T-helper 17 cell (primary cell): ENCODE results near the gene MAP1B. TPM values are rescaled to one million over a fixed set of nuclear protein-coding genes. Genes with fewer than 3 reads are reported as not detected.

Source experiments
- ATAC-seq: fragments of 150-1000 bp; cut with Tn5 transposase; 2 replicates; pipeline ENCODE4 v1.10.0; 2021; ENCODE audit warnings: mild to moderate bottlenecking, moderate library complexity
- DNase-seq, 3 donors: peaks; one replicate each; pipeline versions ENCODE4 v3.0.0 to v3.0.0-alpha.2; 2020 to 2021
- H3K9me3 ChIP-seq: one replicate; pipeline ENCODE4 v1.7.0; 2013; ENCODE audit warnings: low read length, mild to moderate bottlenecking; ENCODE audit not compliant: control insufficient read depth, poor library complexity, severe bottlenecking
- H3K27ac Mint-ChIP-seq: one replicate; pipeline ENCODE4 v1.8.0; 2022; ENCODE audit warnings: mild to moderate bottlenecking, moderate library complexity, mixed read lengths
- H3K27me3 Mint-ChIP-seq: one replicate; pipeline ENCODE4 v1.8.0; 2022; ENCODE audit warnings: mixed read lengths
- H3K36me3 Mint-ChIP-seq: one replicate; pipeline ENCODE4 v1.8.0; 2022; ENCODE audit warnings: low read depth, mixed read lengths
- H3K4me1 Mint-ChIP-seq: one replicate; pipeline ENCODE4 v1.8.0; 2022; ENCODE audit warnings: mild to moderate bottlenecking, mixed read lengths
- H3K4me3 Mint-ChIP-seq: one replicate; pipeline ENCODE4 v1.8.0; 2022; ENCODE audit warnings: mild to moderate bottlenecking, moderate library complexity, mixed read lengths
- total RNA-seq, 4 donors: library from RNA in 2 of 4; stranded (reverse) in 2 of 4; gene quantifications; one replicate each; pipeline ENCODE4 v1.2.3 and lab custom pipeline; 2022 to 2026

MAP1B gene
- 1 to 10 TPM in 1 of 2 donors, under 1 TPM in 1; 0.05 to 1.4 TPM for total RNA-seq
- 0.68 to 0.70 reads per million in 2 donors for total RNA-seq (lab: John Stamatoyannopoulos, UW)

GRCh38 chr5:72107131-72107900 is at the start of gene MAP1B:
TSS of gene MAP1B (plus strand) at chr5:72107475. CDS start at chr5:72107532, 57 bp downstream.
- H3K9me3 ChIP-seq, result no peaks in the 10 kb centered on the region
- ATAC-seq, result no peak
- H3K27me3 Mint-ChIP-seq, result peaks cover 56% of the 10 kb centered on the region
- DNase-seq, result no peak
- peaks cover 2% of the 10 kb centered on the region for H3K4me1 Mint-ChIP-seq
- H3K27ac Mint-ChIP-seq, result no peak within 1 kb of the TSS
- H3K36me3 Mint-ChIP-seq, result peaks cover 2% of the 10 kb centered on the region
- H3K4me3 Mint-ChIP-seq, result peak within 1 kb of the TSS; percentile 50

DNA sequence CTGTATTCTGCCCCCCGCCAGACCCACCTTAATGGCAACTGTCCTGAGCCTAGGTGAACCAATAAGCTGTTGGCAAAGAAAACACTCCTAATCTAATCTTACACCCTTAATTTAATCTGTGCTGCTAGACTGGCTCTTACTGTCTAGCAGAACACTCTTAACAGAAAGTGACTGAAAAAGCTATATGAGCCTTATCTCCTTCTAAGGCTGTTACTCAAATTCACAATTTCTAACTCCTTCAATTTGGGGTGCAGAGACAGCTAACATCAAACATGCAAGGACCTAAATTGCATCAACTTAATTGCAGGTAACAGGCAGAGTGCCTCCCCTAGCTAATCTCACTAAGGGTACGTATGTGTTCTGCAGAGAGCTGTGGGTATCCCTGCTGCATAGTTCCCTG is 49.5 kb upstream of the MAP1B start:
- no peaks in the 10 kb centered on the region for H3K9me3 ChIP-seq
- Mint-ChIP-seq H3K4me1 (no peaks in the 10 kb centered on the region), H3K4me3 (no peak overlapping the region), H3K36me3 (no peaks in the 10 kb centered on the region), H3K27me3 (peaks cover 15% of the 10 kb centered on the region), H3K27ac (no peak overlapping the region)
- no peak for ATAC-seq
- no peak for DNase-seq

GRCh38 chr5:72063219-72063819 is 44.0 kb upstream of the MAP1B start:
- Mint-ChIP-seq H3K27me3 (peaks cover 23% of the 10 kb centered on the region), H3K27ac (no peak overlapping the region), H3K36me3 (no peaks in the 10 kb centered on the region), H3K4me3 (no peak overlapping the region), H3K4me1 (no peaks in the 10 kb centered on the region)
- no peak for DNase-seq
- ATAC-seq, result no peak
- H3K9me3 ChIP-seq, result no peaks in the 10 kb centered on the region

DNA sequence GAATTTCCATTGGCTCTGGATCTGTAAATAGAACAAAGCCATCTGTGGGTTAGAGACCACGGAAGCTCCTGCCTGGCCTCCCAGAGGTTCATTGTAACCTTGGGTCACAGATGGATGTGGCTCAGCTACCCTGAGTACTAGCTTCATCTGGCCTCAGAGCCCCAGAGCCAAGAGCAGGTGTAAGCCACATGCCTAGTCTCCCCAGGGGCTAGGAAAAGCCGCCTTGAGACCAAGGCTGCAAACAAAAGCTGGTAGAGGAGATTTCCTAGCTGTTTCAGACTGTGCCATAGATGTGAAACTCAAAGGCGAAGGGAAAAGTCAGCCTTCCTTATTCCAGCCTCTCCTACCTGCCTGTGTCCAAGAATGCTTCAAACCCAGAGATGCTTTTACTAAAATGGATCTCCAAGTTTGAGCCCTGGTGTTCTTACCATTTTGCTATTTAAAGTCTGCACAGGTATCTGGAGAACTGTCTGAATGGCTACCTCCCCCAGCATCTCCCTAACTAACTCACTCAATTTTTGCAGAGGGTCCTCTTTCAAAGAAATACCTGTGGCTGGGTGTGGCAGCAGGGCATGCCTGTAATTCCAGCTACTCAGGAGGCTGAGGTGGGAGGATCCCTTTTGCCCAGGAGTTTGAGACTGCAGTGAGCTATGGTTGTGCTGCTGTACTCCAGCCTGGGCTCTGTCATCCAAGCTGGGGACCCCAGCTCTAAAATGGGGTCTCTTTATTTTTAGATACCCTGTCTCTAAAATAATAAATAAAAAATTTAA is 42.3 kb upstream of the MAP1B start:
- Mint-ChIP-seq H3K27me3 (peaks cover 30% of the 10 kb centered on the region), H3K4me1 (no peaks in the 10 kb centered on the region), H3K36me3 (no peaks in the 10 kb centered on the region), H3K4me3 (no peak overlapping the region), H3K27ac (no peak overlapping the region)
- ATAC-seq (no peak), DNase-seq (no peak)
- H3K9me3 ChIP-seq, result no peaks in the 10 kb centered on the region

GRCh38 chr5:72065751-72066255 is 41.5 kb upstream of the MAP1B start:
- Mint-ChIP-seq H3K36me3 (no peaks in the 10 kb centered on the region), H3K4me3 (no peak overlapping the region), H3K4me1 (no peaks in the 10 kb centered on the region), H3K27me3 (peaks cover 37% of the 10 kb centered on the region), H3K27ac (no peak overlapping the region)
- no peak for DNase-seq
- no peaks in the 10 kb centered on the region for H3K9me3 ChIP-seq
- ATAC-seq, result no peak

- H3K4me1 Mint-ChIP-seq, result no peaks in the 10 kb centered on the region
- DNase-seq (no peak), ATAC-seq (no peak)
- H3K36me3 Mint-ChIP-seq, result no peaks in the 10 kb centered on the region
- no peak overlapping the region for H3K27ac Mint-ChIP-seq
- no peak overlapping the region for H3K4me3 Mint-ChIP-seq
- H3K27me3 Mint-ChIP-seq, result peaks cover 37% of the 10 kb centered on the region
- H3K9me3 ChIP-seq, result no peaks in the 10 kb centered on the region
Observed at GRCh38 chr5:72066705-72067107, 40.6 kb upstream of the MAP1B start.

DNA sequence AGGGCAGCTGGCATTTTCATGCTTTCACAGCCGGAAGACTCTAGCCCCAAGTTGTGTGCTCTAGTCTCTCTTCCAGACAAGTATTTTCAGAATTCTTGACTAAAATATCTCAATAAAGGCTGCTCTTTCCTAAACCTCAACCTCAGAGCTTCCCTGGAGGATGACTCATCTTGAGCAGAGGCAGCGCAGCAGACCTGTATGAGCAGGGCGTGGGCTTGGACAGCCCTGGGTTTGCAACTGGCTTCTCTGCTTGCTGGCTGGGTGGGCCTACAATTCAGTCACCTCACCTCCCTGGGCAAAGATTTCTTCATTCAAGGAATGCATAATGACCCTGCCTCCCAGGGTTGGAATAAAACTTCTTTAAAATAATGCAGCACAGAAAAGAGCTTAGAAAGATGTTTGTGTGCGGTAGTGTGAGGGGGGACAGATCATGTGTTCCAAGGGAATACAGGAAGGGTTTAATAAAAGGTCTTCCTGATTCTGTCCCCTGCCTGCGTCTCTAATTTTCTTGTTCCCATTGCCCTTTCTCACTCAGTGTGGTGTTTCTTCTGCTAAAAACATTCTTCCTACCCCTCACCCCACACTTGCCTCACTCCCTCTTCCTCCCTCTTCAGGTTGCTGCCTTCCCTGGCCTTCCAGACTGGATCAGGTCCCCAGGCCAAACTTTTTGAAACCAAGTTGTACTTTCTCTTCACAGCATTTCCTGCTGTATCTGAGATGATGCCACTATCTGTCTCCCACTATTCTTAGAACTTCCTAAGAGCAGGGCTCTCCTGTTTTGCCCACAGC is 39.4 kb upstream of the MAP1B start:
- no peaks in the 10 kb centered on the region for H3K4me1 Mint-ChIP-seq
- peaks cover 43% of the 10 kb centered on the region for H3K27me3 Mint-ChIP-seq
- peak overlapping the region; percentile 1 for H3K27ac Mint-ChIP-seq
- H3K9me3 ChIP-seq, result no peaks in the 10 kb centered on the region
- no peaks in the 10 kb centered on the region for H3K36me3 Mint-ChIP-seq
- ATAC-seq (no peak), DNase-seq (no peak)
- H3K4me3 Mint-ChIP-seq, result no peak overlapping the region

DNA sequence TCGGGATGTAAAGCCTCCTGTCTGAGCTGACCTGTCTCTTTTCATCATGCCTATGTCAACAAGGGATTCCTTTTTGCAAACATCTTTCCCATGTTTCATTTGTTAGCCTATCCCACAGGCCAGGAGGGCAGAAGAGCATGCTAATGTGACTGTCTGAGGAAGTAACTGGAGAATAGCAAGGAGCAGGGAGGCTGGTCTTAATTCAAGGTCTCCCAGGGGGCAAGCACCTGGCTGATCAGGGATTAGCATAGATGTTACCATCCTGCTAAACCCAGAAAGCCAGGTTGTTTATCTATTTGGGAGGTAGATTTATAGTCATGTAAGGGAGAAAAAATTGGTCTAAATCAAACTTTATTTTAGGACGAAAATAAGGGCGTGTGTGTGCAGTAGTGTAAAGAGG is 36.7 kb upstream of the MAP1B start:
- H3K4me1 Mint-ChIP-seq, result no peaks in the 10 kb centered on the region
- H3K4me3 Mint-ChIP-seq, result no peak overlapping the region
- H3K9me3 ChIP-seq, result no peaks in the 10 kb centered on the region
- H3K27ac Mint-ChIP-seq, result no peak overlapping the region
- peaks cover 48% of the 10 kb centered on the region for H3K27me3 Mint-ChIP-seq
- no peaks in the 10 kb centered on the region for H3K36me3 Mint-ChIP-seq
- no peak for DNase-seq
- no peak for ATAC-seq

GRCh38 chr5:72071906-72072305 is 35.4 kb upstream of the MAP1B start:
- Mint-ChIP-seq H3K27ac (no peak overlapping the region), H3K27me3 (peaks cover 38% of the 10 kb centered on the region), H3K4me1 (no peaks in the 10 kb centered on the region), H3K36me3 (no peaks in the 10 kb centered on the region), H3K4me3 (no peak overlapping the region)
- no peak for ATAC-seq
- H3K9me3 ChIP-seq, result no peaks in the 10 kb centered on the region
- DNase-seq, result no peak

DNA sequence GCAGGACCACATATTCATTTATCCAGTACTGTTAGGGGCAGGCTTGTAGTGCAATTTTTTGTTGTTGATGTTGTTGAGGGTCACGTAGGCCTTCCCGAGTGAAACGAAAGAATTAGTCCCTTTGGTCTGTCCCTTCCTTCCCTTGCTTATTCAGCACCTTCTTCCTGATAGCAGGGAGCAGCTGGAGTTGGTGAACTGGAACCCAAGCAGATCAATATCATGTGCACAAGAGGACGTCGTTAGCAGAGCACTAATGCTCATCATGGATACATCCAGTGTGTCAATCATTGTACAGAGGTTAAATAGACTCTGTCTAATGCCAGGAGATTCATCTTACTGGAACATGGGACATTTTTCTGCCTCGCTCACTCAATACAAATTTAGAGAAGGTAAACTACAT is 33.0 kb upstream of the MAP1B start:
- no peaks in the 10 kb centered on the region for H3K36me3 Mint-ChIP-seq
- ATAC-seq (no peak), DNase-seq (no peak)
- no peak overlapping the region for H3K4me3 Mint-ChIP-seq
- no peaks in the 10 kb centered on the region for H3K9me3 ChIP-seq
- H3K4me1 Mint-ChIP-seq, result no peaks in the 10 kb centered on the region
- H3K27ac Mint-ChIP-seq, result no peak overlapping the region
- H3K27me3 Mint-ChIP-seq, result peaks cover 41% of the 10 kb centered on the region

DNA sequence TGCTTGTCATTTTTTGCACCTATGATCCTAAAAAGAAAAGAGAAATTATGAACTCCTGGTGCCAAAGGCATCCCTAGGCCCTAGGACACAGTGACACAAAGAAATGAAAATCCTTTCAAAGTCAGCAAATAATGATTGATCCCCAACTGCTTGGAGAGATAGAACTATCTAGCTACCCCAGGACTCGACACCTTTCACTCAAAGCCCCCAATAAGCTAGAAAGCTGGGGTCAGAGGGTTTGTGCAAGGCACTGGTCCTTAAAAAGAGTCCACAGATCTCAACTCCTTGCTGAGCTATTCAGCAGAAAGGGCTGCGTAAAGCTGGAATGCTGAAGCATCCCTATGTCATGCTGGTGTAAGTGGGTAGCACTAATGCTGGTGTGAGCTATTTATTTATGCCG is 31.8 kb upstream of the MAP1B start:
- Mint-ChIP-seq H3K27me3 (peaks cover 40% of the 10 kb centered on the region), H3K27ac (no peak overlapping the region), H3K36me3 (no peaks in the 10 kb centered on the region), H3K4me1 (no peaks in the 10 kb centered on the region), H3K4me3 (no peak overlapping the region)
- ATAC-seq (no peak), DNase-seq (no peak)
- H3K9me3 ChIP-seq, result no peaks in the 10 kb centered on the region

DNA sequence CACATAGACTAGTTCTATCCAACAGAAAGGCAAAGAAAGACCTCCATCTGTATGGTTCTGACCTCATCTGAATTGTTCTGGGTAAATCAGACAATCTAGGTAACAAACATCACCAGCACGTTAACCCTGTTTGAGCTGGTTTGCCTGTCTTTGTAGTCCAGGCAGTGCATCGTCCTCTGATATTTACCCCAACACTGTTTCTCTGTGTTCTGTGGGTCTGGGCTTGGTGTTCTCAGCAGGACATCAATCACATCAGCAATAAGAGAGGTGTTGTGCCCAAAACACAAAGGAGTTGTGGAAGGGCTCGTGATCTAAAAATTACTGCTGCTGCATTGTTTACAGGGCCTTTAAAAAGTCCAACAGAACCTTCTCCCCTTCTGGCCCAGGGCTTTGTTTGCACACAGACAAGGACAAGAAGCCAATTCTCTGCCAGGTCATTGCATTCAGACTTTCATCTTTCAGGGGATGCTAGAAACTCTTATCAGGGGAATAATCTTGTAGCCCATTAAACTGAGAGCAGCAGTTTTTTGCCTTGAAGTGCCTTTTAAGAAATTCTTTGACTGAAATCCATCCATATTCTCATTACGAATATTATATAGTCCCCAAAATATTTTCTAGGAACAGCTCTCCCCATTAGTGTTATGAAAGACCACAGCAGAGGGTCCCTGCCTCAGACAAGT is 30.5 kb upstream of the MAP1B start:
- DNase-seq (no peak), ATAC-seq (no peak)
- H3K9me3 ChIP-seq, result no peaks in the 10 kb centered on the region
- Mint-ChIP-seq H3K4me3 (no peak overlapping the region), H3K27me3 (peaks cover 46% of the 10 kb centered on the region), H3K27ac (no peak overlapping the region), H3K4me1 (no peaks in the 10 kb centered on the region), H3K36me3 (no peaks in the 10 kb centered on the region)
